Endodermal cell (in vitro differentiated cells): ENCODE data around the gene CMC2. TPM values are rescaled to one million over a fixed set of nuclear protein-coding genes. Genes with fewer than 3 reads are reported as not detected.
A peak's percentile ranks its signal among the peaks of the same experiment; 100 is the strongest.

Source experiments
- DNase-seq: peaks from one replicate; pipeline ENCODE4 v3.0.0-alpha.2; 2017
- H3K27ac ChIP-seq: 2 replicates; pipeline ENCODE4 v1.5.1; 2013; ENCODE audit warnings: mild to moderate bottlenecking, low read depth, low read length, moderate library complexity
- H3K27me3 ChIP-seq: 2 replicates; pipeline ENCODE4 v1.6.1; 2013; ENCODE audit warnings: mild to moderate bottlenecking, low read length, moderate library complexity; ENCODE audit not compliant: insufficient read depth, control insufficient read depth, poor library complexity, severe bottlenecking
- H3K36me3 ChIP-seq: 2 replicates; pipeline ENCODE4 v1.7.0; 2013; ENCODE audit warnings: mild to moderate bottlenecking, low read length, moderate library complexity; ENCODE audit not compliant: control insufficient read depth, insufficient read depth
- H3K4me1 ChIP-seq: one replicate; pipeline ENCODE4 v1.7.0; 2013; ENCODE audit warnings: low read length; ENCODE audit not compliant: control insufficient read depth, insufficient read depth
- H3K4me3 ChIP-seq: 2 replicates; pipeline ENCODE4 v1.5.1; 2013; ENCODE audit warnings: mild to moderate bottlenecking, low read length, moderate library complexity
- H3K9ac ChIP-seq: 2 replicates; pipeline ENCODE4 v1.6.1; 2013; ENCODE audit warnings: mild to moderate bottlenecking, low read length, moderate library complexity; ENCODE audit not compliant: poor library complexity, severe bottlenecking; ENCODE audit errors: extremely low read depth
- H3K9me3 ChIP-seq: 2 replicates; pipeline ENCODE4 v1.6.1; 2013; ENCODE audit warnings: mild to moderate bottlenecking, low read length, moderate library complexity; ENCODE audit not compliant: control insufficient read depth
- H3K27ac Mint-ChIP-seq: 2 replicates; pipeline ENCODE4 v1.8.0; 2020; ENCODE audit warnings: mixed read lengths
- H3K27me3 Mint-ChIP-seq: 2 replicates; pipeline ENCODE4 v1.8.0; 2021; ENCODE audit warnings: mild to moderate bottlenecking, mixed read lengths; ENCODE audit not compliant: insufficient read depth
- H3K36me3 Mint-ChIP-seq: 2 replicates; pipeline ENCODE4 v1.8.0; 2020; ENCODE audit warnings: low read depth, mixed read lengths
- H3K4me1 Mint-ChIP-seq: 2 replicates; pipeline ENCODE4 v1.8.0; 2020; ENCODE audit warnings: mixed read lengths
- H3K4me3 Mint-ChIP-seq: 2 replicates; pipeline ENCODE4 v1.8.0; 2020; ENCODE audit warnings: mild to moderate bottlenecking, moderate library complexity, mixed read lengths
- H3K9me3 Mint-ChIP-seq: 2 replicates; pipeline ENCODE4 v1.8.0; 2020; ENCODE audit warnings: mild to moderate bottlenecking, mixed read lengths
- CTCF ChIP-seq: fragments of 200-600 bp; sonication (generic); conservative IDR thresholded peaks from 2 replicates; pipeline ENCODE4 v1.5.0; 2021; ENCODE audit warnings: antibody characterized with exemption, mild to moderate bottlenecking
- WGBS, 2 experiments: methylation state at CpG; one replicate each; pipeline versions ENCODE4 v1.1.5 to v1.1.7; 2013; ENCODE audit warnings: missing lambda C conversion rate in 2 of 2, mixed read lengths in 1 of 2; ENCODE audit not compliant: insufficient coverage in 1 of 2, insufficient read length in 1 of 2; 5-methylcytosine and 5-hydroxymethylcytosine counted together
- total RNA-seq, 2 donors: library from RNA; stranded (reverse); fragmentation: NEBNext Ultra II Directional in 1 of 2; extraction: Animal tissue kit (Norgen Biotek cat#: 25700) in 1 of 2; gene quantifications; 2 replicates in 1 of 2; 3 replicates in 1 of 2; pipeline ENCODE4 v1.2.1, GENCODE V29; 2021

CMC2 gene
- total RNA-seq, 2 donors from 2014 or later = 73.8 to 103 TPM

GRCh38 chr16:80946481-80946880, 60.2 kb downstream of the CMC2 start:
- no peaks in the 10 kb centered on the region for H3K9me3 Mint-ChIP-seq
- no peak for TF ChIP-seq CTCF
- WGBS, 2 experiments = 91 to 95% methylated on average over 4 of the region's 4 CpGs

GRCh38 chr16:80940069-80940856, 66.4 kb downstream of the CMC2 start:
- WGBS, 2 experiments = 86 to 100% methylated on average over 1 to 6 of the region's 7 CpGs
- no peaks in the 10 kb centered on the region for H3K4me1 ChIP-seq
- no peak overlapping the region for H3K9ac ChIP-seq
- H3K9me3 ChIP-seq = no peaks in the 10 kb centered on the region
- no peak for DNase-seq
- H3K27ac ChIP-seq = no peak overlapping the region
- Mint-ChIP-seq H3K4me3 (no peak overlapping the region), H3K36me3 (no peaks in the 10 kb centered on the region), H3K9me3 (no peaks in the 10 kb centered on the region), H3K27ac (no peak overlapping the region), H3K4me1 (peaks cover 17% of the 10 kb centered on the region), H3K27me3 (peaks cover 13% of the 10 kb centered on the region)
- no peak overlapping the region for H3K4me3 ChIP-seq
- no peaks in the 10 kb centered on the region for H3K36me3 ChIP-seq
- TF ChIP-seq CTCF = no peak
- peaks cover 4% of the 10 kb centered on the region for H3K27me3 ChIP-seq

More at GRCh38 chr16:80946481-80946880, 60.2 kb downstream of the CMC2 start:
- H3K36me3 Mint-ChIP-seq = no peaks in the 10 kb centered on the region
- Histone ChIP-seq H3K4me3 (no peak overlapping the region), H3K36me3 (no peaks in the 10 kb centered on the region), H3K9ac (no peak overlapping the region), H3K27me3 (no peaks in the 10 kb centered on the region), H3K4me1 (peaks cover 6% of the 10 kb centered on the region), H3K27ac (no peak overlapping the region), H3K9me3 (peaks cover under 1% of the 10 kb centered on the region)
- no peak overlapping the region for H3K4me3 Mint-ChIP-seq
- no peak overlapping the region for H3K27ac Mint-ChIP-seq
- peaks cover 12% of the 10 kb centered on the region for H3K27me3 Mint-ChIP-seq
- DNase-seq = no peak
- peaks cover 19% of the 10 kb centered on the region for H3K4me1 Mint-ChIP-seq

GRCh38 chr16:80938879-80939260, 67.8 kb downstream of the CMC2 start:
- DNase-seq = no peak
- Histone ChIP-seq H3K9ac (no peak overlapping the region), H3K27me3 (peaks cover 16% of the 10 kb centered on the region), H3K36me3 (no peaks in the 10 kb centered on the region), H3K4me1 (no peaks in the 10 kb centered on the region), H3K4me3 (no peak overlapping the region), H3K27ac (peak overlapping the region; percentile 10), H3K9me3 (no peaks in the 10 kb centered on the region)
- H3K9me3 Mint-ChIP-seq = no peaks in the 10 kb centered on the region
- no peak for TF ChIP-seq CTCF
- H3K4me1 Mint-ChIP-seq = peaks cover 15% of the 10 kb centered on the region
- peak overlapping the region; percentile 23 for H3K27ac Mint-ChIP-seq
- peaks cover 26% of the 10 kb centered on the region for H3K27me3 Mint-ChIP-seq
- WGBS, 2 experiments = 90 to 97% methylated on average over 4 of the region's 4 CpGs
- H3K4me3 Mint-ChIP-seq = no peak overlapping the region
- H3K36me3 Mint-ChIP-seq = no peaks in the 10 kb centered on the region
